Endothelial cell of umbilical vein (primary cell): ENCODE data around the gene KAZN. TPM values are rescaled to one million over a fixed set of nuclear protein-coding genes. Genes with fewer than 3 reads are reported as not detected.

Experiments used
- BruUV-seq: library from RNA; stranded (reverse); fragments of 400-500 nt; replicated peaks from 2 replicates; lab custom pipeline; 2021; lab: Mats Ljungman, UMichigan
- CTCF ChIA-PET: fragments of 300-600, 350-600 bp; sonication (Branson Sonifier 250); formaldehyde crosslinking; loops from one replicate; lab custom pipeline; 2021; ENCODE audit warnings: antibody characterized with exemption, inconsistent platforms; lab: Charles Lee
- POLR2A ChIA-PET: fragments of 300-600, 350-600 bp; sonication (Branson Sonifier 250); formaldehyde crosslinking; loops from one replicate; lab custom pipeline; 2021; ENCODE audit warnings: antibody characterized with exemption, inconsistent platforms; lab: Charles Lee
- DNase-seq: peaks from one replicate; pipeline ENCODE4 v3.0.0-alpha.2; 2011; ENCODE audit warnings: low read depth, low spot score
- FAIRE-seq: peaks from 2 replicates; lab custom pipeline; 2011; peaks lifted over from hg19 to GRCh38; lab: Jason Lieb, UNC
- H2AFZ ChIP-seq: 2 replicates; pipeline ENCODE4 v1.6.0; 2012; ENCODE audit warnings: low read depth, low read length, control low read depth, inconsistent platforms
- H3K27ac ChIP-seq: 2 replicates; pipeline ENCODE4 v1.5.1; 2011; ENCODE audit warnings: low read depth, mild to moderate bottlenecking, control low read depth, low read length, moderate library complexity; ENCODE audit not compliant: insufficient read depth
- H3K27me3 ChIP-seq, 2 experiments: 2 replicates each; pipeline versions ENCODE4 v1.6.0 to v1.6.1; 2011; ENCODE audit warnings: low read length in 2 of 2, mixed read lengths in 1 of 2; ENCODE audit not compliant: control insufficient read depth in 2 of 2, insufficient read depth in 2 of 2
- H3K36me3 ChIP-seq, 2 experiments: 2 replicates in 1 of 2; 3 replicates in 1 of 2; pipeline ENCODE4 v1.5.1; 2011; ENCODE audit warnings: low read length in 2 of 2, mild to moderate bottlenecking in 1 of 2, moderate library complexity in 1 of 2; ENCODE audit not compliant: control insufficient read depth in 2 of 2, insufficient read depth in 2 of 2; ENCODE audit errors: extremely low read depth in 1 of 2
- H3K4me1 ChIP-seq: 3 replicates; pipeline ENCODE4 v1.5.1; 2011; ENCODE audit warnings: mild to moderate bottlenecking, low read length; ENCODE audit not compliant: control insufficient read depth, insufficient read depth; ENCODE audit errors: extremely low read depth
- H3K4me2 ChIP-seq: 2 replicates; pipeline ENCODE4 v1.6.1; 2011; ENCODE audit warnings: low read length, control low read depth, mixed read lengths; ENCODE audit not compliant: insufficient read depth
- H3K4me3 ChIP-seq, 3 experiments: fragments of 200-600 bp in 1 of 3; sonication (generic), shearing (Covaris generic) in 1 of 3; replicated peaks in 1 of 3; 2 replicates each; pipeline ENCODE4 v1.5.1; 2011 to 2016; ENCODE audit warnings: control low read depth in 3 of 3, low read length in 3 of 3, mild to moderate bottlenecking in 2 of 3, inconsistent platforms in 1 of 3, low read depth in 1 of 3, moderate library complexity in 1 of 3; ENCODE audit not compliant: insufficient read depth in 1 of 3
- H3K79me2 ChIP-seq: 2 replicates; pipeline ENCODE4 v1.6.0; 2012; ENCODE audit warnings: low read length, inconsistent platforms; ENCODE audit not compliant: control insufficient read depth, insufficient read depth
- H3K9ac ChIP-seq: replicated peaks from 2 replicates; pipeline ENCODE3; 2011; ENCODE audit warnings: low read length, control low read depth; ENCODE audit not compliant: insufficient read depth; ENCODE audit errors: extremely low read depth
- H3K9me1 ChIP-seq: replicated peaks from 3 replicates; pipeline ENCODE4 v1.6.0; 2011; ENCODE audit warnings: mild to moderate bottlenecking, low read length; ENCODE audit not compliant: control insufficient read depth, insufficient read depth; ENCODE audit errors: extremely low read depth
- H3K9me3 ChIP-seq: replicated peaks from 2 replicates; pipeline ENCODE4 v1.5.1; 2012; ENCODE audit warnings: low read length, inconsistent platforms; ENCODE audit not compliant: control insufficient read depth, insufficient read depth
- H4K20me1 ChIP-seq: replicated peaks from 2 replicates; pipeline ENCODE3; 2011; ENCODE audit warnings: mild to moderate bottlenecking, low read length; ENCODE audit not compliant: control insufficient read depth, insufficient read depth; ENCODE audit errors: extremely low read depth
- EZH2 ChIP-seq: IDR thresholded peaks from 2 replicates; pipeline ENCODE4 v1.6.1; 2012; ENCODE audit warnings: borderline replicate concordance, low read depth, mild to moderate bottlenecking, moderate library complexity, low read length, inconsistent platforms; ENCODE audit not compliant: severe bottlenecking
- FOS ChIP-seq: IDR thresholded peaks from 2 replicates; pipeline ENCODE4 v1.6.1; 2011; ENCODE audit warnings: mild to moderate bottlenecking, low read length, moderate library complexity, borderline replicate concordance; ENCODE audit not compliant: insufficient read depth
- GATA2 ChIP-seq: IDR thresholded peaks from 2 replicates; pipeline ENCODE4 v1.7.0; 2011; ENCODE audit warnings: low read depth, mild to moderate bottlenecking, moderate library complexity, mixed read lengths, low read length; ENCODE audit not compliant: insufficient read length, insufficient read depth
- JUN ChIP-seq: IDR thresholded peaks from 2 replicates; pipeline ENCODE4 v1.6.1; 2011; ENCODE audit warnings: borderline replicate concordance, low read depth; ENCODE audit not compliant: insufficient read length, insufficient read depth
- MYC ChIP-seq: IDR thresholded peaks from one replicate; pipeline ENCODE4 v1.6.1; 2011; ENCODE audit warnings: mild to moderate bottlenecking, low read depth, low read length
- POLR2A ChIP-seq: IDR thresholded peaks from 2 replicates; pipeline ENCODE4 v1.6.1; 2012; ENCODE audit warnings: low read depth, mild to moderate bottlenecking, control low read depth, low read length
- POLR2AphosphoS5 ChIP-seq: IDR thresholded peaks from 2 replicates; pipeline ENCODE4 v1.6.1; 2012; ENCODE audit warnings: low read depth, mild to moderate bottlenecking, control low read depth, low read length, moderate library complexity; ENCODE audit not compliant: insufficient read depth
- dilution Hi-C: fragments of 300-500 bp; cut with MboI; formaldehyde crosslinking; loops from one replicate; pipeline ENCODE4 v1.15.0; 2019; ENCODE audit warnings: low sequenced_read_pairs; ENCODE audit not compliant: extremely low pct_ligation_motif_present
- intact Hi-C: fragments of 100-400 bp; cut with micrococcal nuclease; formaldehyde crosslinking; loops from one replicate; pipeline ENCODE4 v1.10.0; 2022
- polyA plus RNA-seq, 4 experiments: library from polyadenylated mRNA; depleted of rRNA in 3 of 4; stranded (reverse) in 3 of 4; unstranded in 1 of 4; fragments of >200 nt; gene quantifications; 2 replicates each; pipeline versions ENCODE4 v1.2.1 to v1.2.3, GENCODE V29; 2011 to 2012; ENCODE audit warnings: missing spikeins in 1 of 4
- total RNA-seq: library from RNA; stranded (reverse); gene quantifications from 2 replicates; pipeline ENCODE4 v1.2.3, GENCODE V29; 2021
- TF ChIP-seq, protein P1 (sequence below), 2 donors: IDR thresholded peaks; 1 replicate in 1 of 2; 2 replicates in 1 of 2; pipeline ENCODE4 v1.5.1; 2011; ENCODE audit warnings: low read length in 2 of 2, mild to moderate bottlenecking in 2 of 2, moderate library complexity in 2 of 2, control low read depth in 1 of 2, inconsistent platforms in 1 of 2, low read depth in 1 of 2; ENCODE audit not compliant: insufficient read depth in 1 of 2; ENCODE audit errors: extremely low read depth in 1 of 2
- TF ChIP-seq, protein P2 (sequence below): IDR thresholded peaks from 2 replicates; pipeline ENCODE4 v1.6.1; 2011; ENCODE audit not compliant: insufficient read depth, insufficient read length

Gene KAZN
- total and polyA plus RNA-seq, 2 donors (not counting 3 experiments of a cell fraction or from before 2014, with no cell fraction given) = 1.6 to 5.8 TPM

GRCh38 chr1:14568716-14569355, 29.6 kb upstream of the KAZN start:
- no peak overlapping the region for H3K27ac ChIP-seq
- CTCF ChIA-PET = no interaction called here
- H3K9me3 ChIP-seq = peaks cover 2% of the 10 kb centered on the region
- no peak overlapping the region for H3K4me3 ChIP-seq
- dilution Hi-C loops (no loop called here), intact Hi-C loops (no loop called here)
- no TSS peak for BruUV-seq
- H3K9ac ChIP-seq = no peak overlapping the region
- H4K20me1 ChIP-seq = no peaks in the 10 kb centered on the region
- POLR2A ChIA-PET = no interaction called here
- H3K9me1 ChIP-seq = no peaks in the 10 kb centered on the region
- no peaks in the 10 kb centered on the region for H3K79me2 ChIP-seq
- no peaks in the 10 kb centered on the region for H3K27me3 ChIP-seq
- H2AFZ ChIP-seq = no peak overlapping the region
- DNase-seq = no peak
- no peak overlapping the region for H3K4me2 ChIP-seq
- H3K36me3 ChIP-seq = no peaks in the 10 kb centered on the region
- no peaks in the 10 kb centered on the region for H3K4me1 ChIP-seq
- TF ChIP-seq POLR2AphosphoS5 (no peak), MYC (no peak), POLR2A (no peak), FOS (no peak), JUN (no peak), EZH2 (no peak), GATA2 (no peak)
- TF ChIP-seq, protein P1, sequence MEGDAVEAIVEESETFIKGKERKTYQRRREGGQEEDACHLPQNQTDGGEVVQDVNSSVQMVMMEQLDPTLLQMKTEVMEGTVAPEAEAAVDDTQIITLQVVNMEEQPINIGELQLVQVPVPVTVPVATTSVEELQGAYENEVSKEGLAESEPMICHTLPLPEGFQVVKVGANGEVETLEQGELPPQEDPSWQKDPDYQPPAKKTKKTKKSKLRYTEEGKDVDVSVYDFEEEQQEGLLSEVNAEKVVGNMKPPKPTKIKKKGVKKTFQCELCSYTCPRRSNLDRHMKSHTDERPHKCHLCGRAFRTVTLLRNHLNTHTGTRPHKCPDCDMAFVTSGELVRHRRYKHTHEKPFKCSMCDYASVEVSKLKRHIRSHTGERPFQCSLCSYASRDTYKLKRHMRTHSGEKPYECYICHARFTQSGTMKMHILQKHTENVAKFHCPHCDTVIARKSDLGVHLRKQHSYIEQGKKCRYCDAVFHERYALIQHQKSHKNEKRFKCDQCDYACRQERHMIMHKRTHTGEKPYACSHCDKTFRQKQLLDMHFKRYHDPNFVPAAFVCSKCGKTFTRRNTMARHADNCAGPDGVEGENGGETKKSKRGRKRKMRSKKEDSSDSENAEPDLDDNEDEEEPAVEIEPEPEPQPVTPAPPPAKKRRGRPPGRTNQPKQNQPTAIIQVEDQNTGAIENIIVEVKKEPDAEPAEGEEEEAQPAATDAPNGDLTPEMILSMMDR (IDR thresholded peaks at IDR 0.05; ENCODE audit: extremely low read depth in 1 of 2, insufficient read depth in 1 of 2, low read depth in 1 of 2, low read length in 2 of 2) = no peak
- TF ChIP-seq, protein P2, sequence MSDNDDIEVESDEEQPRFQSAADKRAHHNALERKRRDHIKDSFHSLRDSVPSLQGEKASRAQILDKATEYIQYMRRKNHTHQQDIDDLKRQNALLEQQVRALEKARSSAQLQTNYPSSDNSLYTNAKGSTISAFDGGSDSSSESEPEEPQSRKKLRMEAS = no peak
- FAIRE-seq = no peak
